IMR-90 (cell line): ENCODE results near the gene MCMBP. TPM values are rescaled to one million over a fixed set of nuclear protein-coding genes. Genes with fewer than 3 reads are reported as not detected.

ENCODE experiments used
- ATAC-seq: fragments of 200-7000 bp; cut with Tn5 transposase; 2 replicates; pipeline ENCODE4 v1.9.1; 2020; ENCODE audit warnings: low read depth, mild to moderate bottlenecking, moderate library complexity
- BruUV-seq: library from RNA; stranded (reverse); fragments of 400-500 nt; replicated peaks from 2 replicates; lab custom pipeline; 2021; lab: Mats Ljungman, UMichigan
- CTCF ChIA-PET: fragments of 300-600 bp; formaldehyde crosslinking; extraction: SDS; loops from one replicate; lab custom pipeline; 2021; ENCODE audit warnings: antibody characterized with exemption; lab: Yijun Ruan, JAX
- POLR2A ChIA-PET: fragments of 300-600 bp; sonication (Branson Sonifier 250); formaldehyde crosslinking; loops from one replicate; lab custom pipeline; 2022; ENCODE audit warnings: antibody characterized with exemption; ENCODE audit not compliant: unreplicated experiment; lab: Charles Lee
- DNase-seq: peaks from one replicate; pipeline ENCODE4 v3.0.0; 2013
- H2AFZ ChIP-seq: replicated peaks from 2 replicates; pipeline ENCODE3; 2013; ENCODE audit warnings: low read length, mild to moderate bottlenecking; ENCODE audit not compliant: poor library complexity
- H2AK5ac ChIP-seq: 2 replicates; pipeline ENCODE4 v1.6.1; 2013; ENCODE audit warnings: low read depth, low read length, inconsistent platforms
- H2AK9ac ChIP-seq: replicated peaks from 2 replicates; pipeline ENCODE3; 2013; ENCODE audit warnings: mild to moderate bottlenecking, low read depth, low read length, moderate library complexity; ENCODE audit not compliant: poor library complexity
- H2BK120ac ChIP-seq: 2 replicates; pipeline ENCODE4 v1.6.1; 2013; ENCODE audit warnings: low read depth, low read length, inconsistent platforms
- H2BK15ac ChIP-seq: 3 replicates; pipeline ENCODE4 v1.6.1; 2013; ENCODE audit warnings: low read depth, low read length, inconsistent platforms
- H2BK20ac ChIP-seq: 2 replicates; pipeline ENCODE4 v1.6.1; 2013; ENCODE audit warnings: low read depth, mild to moderate bottlenecking, inconsistent platforms, low read length, moderate library complexity
- H2BK5ac ChIP-seq: 2 replicates; pipeline ENCODE4 v1.6.1; 2013; ENCODE audit warnings: mild to moderate bottlenecking, low read depth, low read length, inconsistent platforms; ENCODE audit not compliant: poor library complexity, severe bottlenecking
- H3K14ac ChIP-seq: replicated peaks from 2 replicates; pipeline ENCODE4 v1.6.1; 2013; ENCODE audit warnings: low read depth, low read length, inconsistent platforms
- H3K18ac ChIP-seq: 2 replicates; pipeline ENCODE4 v1.6.1; 2013; ENCODE audit warnings: low read depth, low read length, control low read depth
- H3K23ac ChIP-seq: 2 replicates; pipeline ENCODE4 v1.6.1; 2013; ENCODE audit warnings: low read depth, low read length, inconsistent platforms
- H3K27ac ChIP-seq: 2 replicates; pipeline ENCODE4 v1.5.1; 2013; ENCODE audit warnings: mild to moderate bottlenecking, control low read depth, low read length; ENCODE audit not compliant: insufficient read depth
- H3K27me3 ChIP-seq: 2 replicates; pipeline ENCODE4 v1.6.1; 2013; ENCODE audit warnings: low read length; ENCODE audit not compliant: control insufficient read depth, insufficient read depth
- H3K36me3 ChIP-seq: 2 replicates; pipeline ENCODE4 v1.6.1; 2013; ENCODE audit warnings: low read length, mixed read lengths; ENCODE audit not compliant: control insufficient read depth, insufficient read depth
- H3K4ac ChIP-seq: 2 replicates; pipeline ENCODE4 v1.6.1; 2013; ENCODE audit warnings: low read depth, low read length, inconsistent platforms
- H3K4me1 ChIP-seq: 2 replicates; pipeline ENCODE4 v1.6.1; 2013; ENCODE audit warnings: low read length, mixed read lengths; ENCODE audit not compliant: control insufficient read depth, insufficient read depth
- H3K4me2 ChIP-seq: 2 replicates; pipeline ENCODE4 v1.6.1; 2013; ENCODE audit warnings: low read depth, mild to moderate bottlenecking, control low read depth, low read length, moderate library complexity
- H3K4me3 ChIP-seq: 2 replicates; pipeline ENCODE4 v1.5.1; 2013; ENCODE audit warnings: low read depth, mild to moderate bottlenecking, control low read depth, low read length, moderate library complexity; ENCODE audit not compliant: insufficient read depth
- H3K56ac ChIP-seq: 2 replicates; pipeline ENCODE4 v1.6.1; 2013; ENCODE audit warnings: low read length, inconsistent platforms; ENCODE audit not compliant: insufficient read depth; ENCODE audit errors: extremely low read depth
- H3K79me1 ChIP-seq, 2 experiments: 2 replicates each; pipeline ENCODE4 v1.6.1; 2013; ENCODE audit warnings: low read length in 2 of 2, inconsistent platforms in 1 of 2, low read depth in 1 of 2
- H3K9ac ChIP-seq: 2 replicates; pipeline ENCODE4 v1.6.1; 2013; ENCODE audit warnings: low read depth, low read length, control low read depth
- H3K9me1 ChIP-seq: 2 replicates; pipeline ENCODE4 v1.6.1; 2013; ENCODE audit warnings: low read length, inconsistent platforms; ENCODE audit not compliant: insufficient read depth
- H3K9me3 ChIP-seq: 2 replicates; pipeline ENCODE4 v1.6.1; 2013; ENCODE audit warnings: low read length; ENCODE audit not compliant: control insufficient read depth, insufficient read depth
- H4K20me1 ChIP-seq: 2 replicates; pipeline ENCODE4 v1.6.1; 2013; ENCODE audit warnings: low read length, inconsistent platforms; ENCODE audit not compliant: insufficient read depth
- H4K5ac ChIP-seq: 2 replicates; pipeline ENCODE4 v1.6.1; 2013; ENCODE audit warnings: mild to moderate bottlenecking, low read depth, low read length, control low read depth
- H4K8ac ChIP-seq, 2 experiments: 2 replicates each; pipeline ENCODE4 v1.6.1; 2013; ENCODE audit warnings: low read depth in 2 of 2, low read length in 2 of 2, control low read depth in 1 of 2, inconsistent platforms in 1 of 2
- H4K91ac ChIP-seq: 2 replicates; pipeline ENCODE4 v1.6.1; 2013; ENCODE audit warnings: low read depth, low read length, inconsistent platforms; ENCODE audit not compliant: insufficient read depth
- CEBPB ChIP-seq: IDR thresholded peaks from 2 replicates; pipeline ENCODE4 v1.6.1; 2012; ENCODE audit warnings: low read depth, low read length, improper control_type of control experiment
- CHD1 ChIP-seq: IDR thresholded peaks from 2 replicates; pipeline ENCODE4 v1.6.1; 2012; ENCODE audit warnings: low read depth, low read length, improper control_type of control experiment
- CTCF ChIP-seq: conservative IDR thresholded peaks from 2 replicates; pipeline ENCODE4 v1.5.1; 2012; ENCODE audit warnings: mild to moderate bottlenecking, low read depth, low read length, improper control_type of control experiment
- FOS ChIP-seq: fragments of 150-350 bp; IDR thresholded peaks from 2 replicates; pipeline ENCODE4 v1.6.1; 2016; ENCODE audit warnings: low read depth, low read length
- MAZ ChIP-seq: IDR thresholded peaks from 2 replicates; pipeline ENCODE4 v1.6.1; 2012; ENCODE audit warnings: low read depth, mild to moderate bottlenecking, low read length, improper control_type of control experiment, moderate library complexity, borderline replicate concordance
- MXI1 ChIP-seq: IDR thresholded peaks from 2 replicates; pipeline ENCODE4 v1.6.1; 2012; ENCODE audit warnings: low read depth, mild to moderate bottlenecking, low read length, moderate library complexity, borderline replicate concordance
- POLR2A ChIP-seq: IDR thresholded peaks from 2 replicates; pipeline ENCODE4 v1.6.1; 2012; ENCODE audit warnings: mild to moderate bottlenecking, low read depth, low read length
- RCOR1 ChIP-seq: IDR thresholded peaks from 2 replicates; pipeline ENCODE4 v1.6.1; 2012; ENCODE audit warnings: mild to moderate bottlenecking, low read length, improper control_type of control experiment; ENCODE audit not compliant: insufficient replicate concordance
- SMC3 ChIP-seq: fragments of 150-350 bp; IDR thresholded peaks from 2 replicates; pipeline ENCODE4 v1.6.1; 2016; ENCODE audit warnings: low read depth, mild to moderate bottlenecking, antibody characterized with exemption, low read length, moderate library complexity
- USF2 ChIP-seq: fragments of 150-350 bp; IDR thresholded peaks from 2 replicates; pipeline ENCODE4 v1.6.1; 2017; ENCODE audit warnings: mild to moderate bottlenecking, antibody characterized with exemption, low read length, low read depth
- WGBS, 2 experiments: methylation state at CpG; one replicate each; pipeline versions ENCODE4 v1.1.5 to v1.1.7; 2013; ENCODE audit warnings: missing lambda C conversion rate in 2 of 2; ENCODE audit not compliant: insufficient read length in 1 of 2; ENCODE audit errors: extremely low coverage in 2 of 2; 5-methylcytosine and 5-hydroxymethylcytosine counted together
- dilution Hi-C: fragments of 300-500 bp; cut with HindIII; formaldehyde crosslinking; loops from one replicate; pipeline ENCODE4 v1.14.3; 2018; ENCODE audit warnings: low sequenced_read_pairs; ENCODE audit not compliant: unreplicated experiment
- in situ Hi-C: fragments of 300-500 bp; cut with MboI; formaldehyde crosslinking; loops from 3 replicates; pipeline ENCODE4 v1.14.3; 2019; ENCODE audit warnings: low sequenced_read_pairs, inconsistent platforms, mixed read lengths
- intact Hi-C: fragments of 100-400 bp; cut with micrococcal nuclease; formaldehyde crosslinking; loops from 2 replicates; pipeline ENCODE4 v1.10.0; 2022
- polyA plus RNA-seq, 3 experiments: library from polyadenylated mRNA; depleted of rRNA; stranded (reverse); fragments of >200 nt; gene quantifications; 2 replicates each; pipeline ENCODE4 v1.2.3, GENCODE V29; 2012; ENCODE audit warnings: low replicate concordance in 1 of 3
- total RNA-seq: library from RNA; depleted of rRNA; stranded (reverse); fragments of >200 nt; gene quantifications from 2 replicates; pipeline ENCODE4 v1.2.3, GENCODE V29; 2012
- TF ChIP-seq, protein P1 (sequence below): fragments of 150-350 bp; IDR thresholded peaks from 2 replicates; pipeline ENCODE4 v1.6.1; 2016; ENCODE audit warnings: low read depth, mild to moderate bottlenecking, low read length, moderate library complexity, borderline replicate concordance

Gene MCMBP
- total and polyA plus RNA-seq, 2 of the 4 experiments (the other 2 are of a cell fraction) = 39.0 to 59.9 TPM

DNA sequence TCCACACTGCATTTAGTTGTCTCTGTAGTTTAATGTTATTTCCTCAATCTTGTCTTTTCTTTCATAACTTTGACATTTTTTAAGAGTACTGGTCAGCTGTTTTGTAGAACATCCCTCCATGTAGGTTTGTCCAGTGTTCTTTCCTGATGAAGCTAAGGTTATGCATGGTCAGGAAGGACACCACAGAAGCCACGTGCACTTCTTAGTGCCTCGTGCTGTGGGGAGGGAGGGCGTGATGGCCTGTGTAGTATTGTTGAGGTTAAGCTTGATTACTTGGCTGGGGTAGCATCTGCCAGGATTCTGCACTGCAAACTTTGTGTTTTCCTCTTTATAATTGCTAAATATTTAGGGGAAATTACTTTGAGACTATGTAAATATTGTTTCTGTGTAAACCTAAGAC, 48.3 kb downstream of the MCMBP start:
- DNase-seq (no peak), ATAC-seq (no peak)
- H3K4me3 ChIP-seq = no peak overlapping the region
- no peak overlapping the region for H3K4me2 ChIP-seq
- 100% methylated on average over 1 of the region's 3 CpGs; no CpG with 5 or more reads in 1 of the 2 experiments for WGBS, 2 experiments
- H3K36me3 ChIP-seq = peaks cover 12% of the 10 kb centered on the region
- no peaks in the 10 kb centered on the region for H3K27me3 ChIP-seq
- no peak overlapping the region for H3K23ac ChIP-seq
- no peaks in the 10 kb centered on the region for H3K4me1 ChIP-seq
- no peak overlapping the region for H2BK20ac ChIP-seq
- H2AFZ ChIP-seq = no peak overlapping the region
- H4K91ac ChIP-seq = no peak overlapping the region
- no peaks in the 10 kb centered on the region; a peak in 2 of 4 replicates for H3K79me1 ChIP-seq
- no peak overlapping the region for H2BK120ac ChIP-seq
- no peaks in the 10 kb centered on the region for H4K20me1 ChIP-seq
- no peak overlapping the region for H3K56ac ChIP-seq
- BruUV-seq = no TSS peak
- H4K5ac ChIP-seq = no peak overlapping the region
- dilution Hi-C loops (no loop called here), intact Hi-C loops (loop anchor here (2.0 kb wide), 1 partner anchor 73 kb away; no protein-coding TSS in a partner anchor), in situ Hi-C loops (no loop called here)
- H2BK5ac ChIP-seq = no peak overlapping the region
- POLR2A ChIA-PET = no interaction called here
- H2AK9ac ChIP-seq = no peak overlapping the region
- no peak overlapping the region for H4K8ac ChIP-seq
- H3K9me1 ChIP-seq = peaks cover 3% of the 10 kb centered on the region; the same call in 1 of the 2 replicates
- no peak overlapping the region for H3K4ac ChIP-seq
- H3K14ac ChIP-seq = no peak overlapping the region
- no peak overlapping the region for H2AK5ac ChIP-seq
- TF ChIP-seq RCOR1 = no peak
- no peak for TF ChIP-seq MXI1
- no peak for TF ChIP-seq CHD1
- no peak for TF ChIP-seq CTCF
- TF ChIP-seq CEBPB = no peak
- TF ChIP-seq, protein P1, sequence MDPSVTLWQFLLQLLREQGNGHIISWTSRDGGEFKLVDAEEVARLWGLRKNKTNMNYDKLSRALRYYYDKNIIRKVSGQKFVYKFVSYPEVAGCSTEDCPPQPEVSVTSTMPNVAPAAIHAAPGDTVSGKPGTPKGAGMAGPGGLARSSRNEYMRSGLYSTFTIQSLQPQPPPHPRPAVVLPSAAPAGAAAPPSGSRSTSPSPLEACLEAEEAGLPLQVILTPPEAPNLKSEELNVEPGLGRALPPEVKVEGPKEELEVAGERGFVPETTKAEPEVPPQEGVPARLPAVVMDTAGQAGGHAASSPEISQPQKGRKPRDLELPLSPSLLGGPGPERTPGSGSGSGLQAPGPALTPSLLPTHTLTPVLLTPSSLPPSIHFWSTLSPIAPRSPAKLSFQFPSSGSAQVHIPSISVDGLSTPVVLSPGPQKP = no peak
- TF ChIP-seq FOS = no peak
- TF ChIP-seq USF2 = no peak
- no peak for TF ChIP-seq SMC3
- no peak for TF ChIP-seq MAZ
- TF ChIP-seq POLR2A = no peak
- H3K18ac ChIP-seq = no peak overlapping the region
- H3K27ac ChIP-seq = no peak overlapping the region
- no peak overlapping the region for H3K9ac ChIP-seq
- no peak overlapping the region for H2BK15ac ChIP-seq
- CTCF ChIA-PET = no interaction called here
- H3K9me3 ChIP-seq = no peaks in the 10 kb centered on the region
